Measurements from ENCODE around the gene JOSD1.
"Not testable (repeated sequence)": the region's sequence is repeated elsewhere in the genome, so short reads cannot be mapped to it uniquely, and the experiment has no call there.

GRCh38 chr22:38644245-38644644 is 56.5 kb downstream of the JOSD1 start:
- not testable (repeated sequence) for TF ChIP-seq POLR2A (IDR thresholded peaks at IDR 0.05)
- TF ChIP-seq, protein P1, sequence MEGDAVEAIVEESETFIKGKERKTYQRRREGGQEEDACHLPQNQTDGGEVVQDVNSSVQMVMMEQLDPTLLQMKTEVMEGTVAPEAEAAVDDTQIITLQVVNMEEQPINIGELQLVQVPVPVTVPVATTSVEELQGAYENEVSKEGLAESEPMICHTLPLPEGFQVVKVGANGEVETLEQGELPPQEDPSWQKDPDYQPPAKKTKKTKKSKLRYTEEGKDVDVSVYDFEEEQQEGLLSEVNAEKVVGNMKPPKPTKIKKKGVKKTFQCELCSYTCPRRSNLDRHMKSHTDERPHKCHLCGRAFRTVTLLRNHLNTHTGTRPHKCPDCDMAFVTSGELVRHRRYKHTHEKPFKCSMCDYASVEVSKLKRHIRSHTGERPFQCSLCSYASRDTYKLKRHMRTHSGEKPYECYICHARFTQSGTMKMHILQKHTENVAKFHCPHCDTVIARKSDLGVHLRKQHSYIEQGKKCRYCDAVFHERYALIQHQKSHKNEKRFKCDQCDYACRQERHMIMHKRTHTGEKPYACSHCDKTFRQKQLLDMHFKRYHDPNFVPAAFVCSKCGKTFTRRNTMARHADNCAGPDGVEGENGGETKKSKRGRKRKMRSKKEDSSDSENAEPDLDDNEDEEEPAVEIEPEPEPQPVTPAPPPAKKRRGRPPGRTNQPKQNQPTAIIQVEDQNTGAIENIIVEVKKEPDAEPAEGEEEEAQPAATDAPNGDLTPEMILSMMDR (IDR thresholded peaks at IDR 0.05) = not testable (repeated sequence)

All from testis (tissue), 2 donors.